Smooth muscle cell of bladder (primary cell): ENCODE data around the gene SPRR1B. TPM values are rescaled to one million over a fixed set of nuclear protein-coding genes. Genes with fewer than 3 reads are reported as not detected.

Experiments
- total RNA-seq: library from RNA; depleted of rRNA; stranded (reverse); fragments of >200 nt; gene quantifications from 2 replicates; pipeline ENCODE4 v1.2.3, GENCODE V29; 2014

SPRR1B gene, protein sequence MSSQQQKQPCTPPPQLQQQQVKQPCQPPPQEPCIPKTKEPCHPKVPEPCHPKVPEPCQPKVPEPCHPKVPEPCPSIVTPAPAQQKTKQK
- total RNA-seq = not detected in 2 replicates

GRCh38 chr1:153030895-153031294 lies at the start of gene SPRR1B:
SPRR1B (plus strand) TSS chr1:153031203; CDS start chr1:153032346, 1,143 bp downstream.

GRCh38 chr1:152983743-152984142 lies 47.3 kb upstream of the SPRR1B start, which contains the start of gene SPRR1A:
SPRR1A (plus strand) TSS chr1:152984081; CDS start chr1:152985231, 1,150 bp downstream.

DNA sequence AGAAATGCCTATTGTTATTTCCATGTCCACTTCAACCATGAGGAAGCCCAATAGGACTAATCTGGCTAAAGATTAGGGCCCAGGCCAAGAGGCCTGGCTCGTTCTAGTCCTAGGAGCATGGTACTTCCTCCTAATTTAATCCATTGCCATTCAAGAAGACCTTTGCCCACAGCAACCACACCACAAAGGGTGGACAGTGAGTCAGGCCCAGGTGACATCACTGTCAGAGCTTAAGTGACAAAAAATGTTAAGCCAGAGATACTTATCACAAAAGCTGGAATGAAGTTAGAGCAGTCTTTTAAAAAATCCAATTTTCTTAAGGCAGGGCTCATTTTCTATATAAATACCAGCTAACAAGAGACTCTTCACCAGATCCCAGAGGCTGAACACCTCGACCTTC lies 29.6 kb upstream of the SPRR1B start, which contains the start of gene SPRR3:
Gene SPRR3, plus strand, starts transcription at position 368 of the 400 bp plus-strand sequence. CDS start 1,272 bp downstream, outside the sequence.

GRCh38 chr1:153040950-153041631 lies 10.1 kb downstream of the SPRR1B start, which contains the start of gene SPRR2D:
SPRR2D (minus strand) TSS chr1:153041120; CDS start chr1:153040346, 774 bp downstream.

GRCh38 chr1:153057375-153057774 lies 26.4 kb downstream of the SPRR1B start, which contains the start of gene SPRR2A:
SPRR2A (minus strand) TSS chr1:153057512; CDS start chr1:153056735, 777 bp downstream.

GRCh38 chr1:153071511-153071910 lies 40.5 kb downstream of the SPRR1B start, which contains the start of gene SPRR2B:
SPRR2B (minus strand) TSS chr1:153071611; CDS start chr1:153070839, 772 bp downstream.

Other genes starting within 250 kb of the SPRR1B start
- not detected in 2 replicates for gene LCE1E, start 244.9 kb upstream of the SPRR1B start, total RNA-seq
- not detected in 2 replicates for gene LCE1D, start 234.5 kb upstream of the SPRR1B start, total RNA-seq
- not detected in 2 replicates for gene LCE1C, start 224.6 kb upstream of the SPRR1B start, total RNA-seq
- not detected in 2 replicates for gene LCE1B, start 219.2 kb upstream of the SPRR1B start, total RNA-seq
- gene LCE1A, start 203.7 kb upstream of the SPRR1B start, total RNA-seq = not detected in 2 replicates
- gene LCE6A, start 188.3 kb upstream of the SPRR1B start, total RNA-seq = not detected in 2 replicates
- gene LCE7A, start 171.2 kb upstream of the SPRR1B start, total RNA-seq = not detected in 2 replicates
- gene SMCP, start 152.9 kb upstream of the SPRR1B start, total RNA-seq = not detected in 2 replicates
- gene IVL, start 122.7 kb upstream of the SPRR1B start, total RNA-seq = not detected in 2 replicates
- not detected in 2 replicates for gene SPRR5, start 84.0 kb upstream of the SPRR1B start, total RNA-seq
- gene SPRR4, start 60.6 kb upstream of the SPRR1B start, total RNA-seq = not detected in 2 replicates
- gene SPRR1A, start 47.1 kb upstream of the SPRR1B start, total RNA-seq = not detected in 2 replicates
- gene SPRR3, start 29.5 kb upstream of the SPRR1B start, total RNA-seq = not detected in 2 replicates
- not detected in 2 replicates for gene SPRR2D, start 9.9 kb downstream of the SPRR1B start, total RNA-seq
- gene SPRR2A, start 26.3 kb downstream of the SPRR1B start, total RNA-seq = not detected in 2 replicates
- gene SPRR2B, start 40.4 kb downstream of the SPRR1B start, total RNA-seq = not detected in 2 replicates
- gene SPRR2E, start 63.3 kb downstream of the SPRR1B start, total RNA-seq = not detected in 2 replicates
- not detected in 2 replicates for gene SPRR2F, start 82.3 kb downstream of the SPRR1B start, total RNA-seq
- not detected in 2 replicates for gene SPRR2G, start 119.7 kb downstream of the SPRR1B start, total RNA-seq
- gene LELP1, start 172.2 kb downstream of the SPRR1B start, total RNA-seq = not detected in 2 replicates
- not detected in 2 replicates for gene PRR9, start 186.4 kb downstream of the SPRR1B start, total RNA-seq
- gene LORICRIN, start 228.5 kb downstream of the SPRR1B start, total RNA-seq = not detected in 2 replicates